HG03196 (cell line): ENCODE results near the gene ARL5C.

Experiments
- ATAC-seq: cut with Tn5 transposase; IDR thresholded peaks from one replicate; pipeline ENCODE4 v1.9.1; 2021; ENCODE audit not compliant: unreplicated experiment

The ARL5C gene

GRCh38 chr17:39110435-39111136, 55.4 kb downstream of the ARL5C start:
- ATAC-seq, result no peak

DNA sequence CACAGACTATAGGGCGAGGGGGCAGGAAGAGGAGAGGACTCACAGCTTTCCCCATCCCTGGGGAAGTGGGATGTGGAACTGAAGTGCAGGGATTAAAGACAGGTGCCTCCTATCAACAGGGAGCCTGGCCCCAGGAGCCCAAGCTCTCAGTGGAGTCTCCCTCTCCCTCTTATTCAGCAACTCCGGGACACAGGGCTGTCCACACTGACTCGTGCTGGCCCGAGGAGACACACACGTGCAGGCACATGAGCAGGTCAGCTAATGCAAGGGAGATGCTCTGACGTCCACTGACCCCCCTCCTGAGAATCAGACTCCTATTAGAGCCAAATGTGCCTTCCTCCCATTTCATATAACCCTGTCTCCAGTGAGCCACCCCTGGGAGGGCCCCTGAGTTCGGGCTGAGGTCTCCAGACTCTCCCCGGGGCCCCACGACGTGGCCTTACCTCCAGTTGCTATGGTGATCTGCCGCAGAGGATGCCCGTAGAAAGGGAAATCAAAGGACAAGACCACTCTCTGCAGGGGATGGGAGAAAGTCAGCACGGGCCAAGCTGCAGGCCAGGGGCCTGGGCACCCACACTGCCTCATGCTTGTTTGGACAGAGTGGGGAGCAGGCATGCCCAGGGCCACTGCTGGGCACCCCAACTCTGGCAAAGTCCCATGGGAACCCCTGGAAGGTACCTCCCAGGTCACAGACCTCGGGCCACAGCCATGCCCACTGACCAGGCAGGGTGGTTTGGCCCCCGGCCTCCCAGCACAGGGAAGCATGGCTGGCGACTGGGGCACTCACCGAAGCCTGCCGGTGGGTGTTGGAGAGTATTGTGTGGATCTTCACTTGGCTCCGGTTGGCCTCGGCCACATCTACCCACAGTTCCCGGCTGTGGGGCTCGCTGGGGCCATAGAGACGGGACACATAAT, 57.2 kb downstream of the ARL5C start:
- ATAC-seq, result no peak

GRCh38 chr17:39107973-39108372, 58.0 kb downstream of the ARL5C start:
- ATAC-seq, result no peak

DNA sequence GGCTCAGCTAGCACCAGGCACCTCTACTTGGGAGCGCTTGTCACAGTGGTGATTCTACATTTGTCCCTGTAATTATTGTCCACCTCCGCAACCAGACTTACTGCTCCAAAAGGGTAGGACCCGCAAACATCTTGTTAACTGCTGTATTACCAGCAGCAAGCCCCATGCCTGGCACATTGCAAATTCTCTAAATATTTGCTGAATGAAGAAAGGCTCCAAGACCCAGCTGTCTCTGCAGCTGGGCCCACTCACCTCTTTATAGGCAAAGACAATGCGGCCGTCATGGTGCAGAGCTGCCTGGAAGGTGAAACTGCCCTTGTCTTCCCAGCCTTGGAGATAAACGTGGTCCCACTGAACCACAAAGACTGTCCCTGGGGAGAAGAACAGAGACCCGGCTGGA, 58.8 kb downstream of the ARL5C start:
- ATAC-seq, result no peak
